HG03045 (cell line): Measurements from ENCODE around the gene SMYD3.

ENCODE experiments used
- ATAC-seq: cut with Tn5 transposase; IDR thresholded peaks from one replicate; pipeline ENCODE4 v1.9.1; 2021; ENCODE audit warnings: mild to moderate bottlenecking, moderate library complexity; ENCODE audit not compliant: unreplicated experiment

SMYD3 gene

GRCh38 chr1:246311461-246311860, 195.6 kb downstream of the SMYD3 start:
- ATAC-seq = no peak

- ATAC-seq = no peak
These were observed 197.7 kb downstream of the SMYD3 start for GRCh38 chr1:246309247-246309884.

- no peak for ATAC-seq
These were observed 198.5 kb downstream of the SMYD3 start for GRCh38 chr1:246308533-246309075.

GRCh38 chr1:246306415-246307037, 200.6 kb downstream of the SMYD3 start:
- ATAC-seq = no peak

- ATAC-seq = no peak
These were observed 202.4 kb downstream of the SMYD3 start for GRCh38 chr1:246304484-246305259.

GRCh38 chr1:246302711-246303317, 204.3 kb downstream of the SMYD3 start:
- no peak for ATAC-seq

- no peak for ATAC-seq
These were observed 204.8 kb downstream of the SMYD3 start for GRCh38 chr1:246302251-246302625.

- no peak for ATAC-seq
These were observed 205.4 kb downstream of the SMYD3 start for GRCh38 chr1:246301553-246302250.

- no peak for ATAC-seq
These were observed 206.2 kb downstream of the SMYD3 start for GRCh38 chr1:246300626-246301549.

GRCh38 chr1:246297279-246298265, 209.5 kb downstream of the SMYD3 start:
- no peak for ATAC-seq

- no peak for ATAC-seq
These were observed 211.1 kb downstream of the SMYD3 start for GRCh38 chr1:246295968-246296367.

GRCh38 chr1:246295340-246295739, 211.7 kb downstream of the SMYD3 start:
- ATAC-seq = no peak

- ATAC-seq = no peak
These were observed 212.8 kb downstream of the SMYD3 start for GRCh38 chr1:246294263-246294662.

- no peak for ATAC-seq
These were observed 213.5 kb downstream of the SMYD3 start for GRCh38 chr1:246293366-246294121.

GRCh38 chr1:246292571-246292970, 214.5 kb downstream of the SMYD3 start:
- ATAC-seq = no peak

GRCh38 chr1:246291127-246291526, 216.0 kb downstream of the SMYD3 start:
- ATAC-seq = no peak

GRCh38 chr1:246283771-246284410, 223.2 kb downstream of the SMYD3 start:
- no peak for ATAC-seq
